Vagina (tissue), 2 donors: ENCODE measurements around the gene CPA1. TPM values are rescaled to one million over a fixed set of nuclear protein-coding genes. Genes with fewer than 3 reads are reported as not detected.
A peak's percentile ranks its signal among the peaks of the same experiment; 100 is the strongest.
"Not testable (repeated sequence)": the region's sequence is repeated elsewhere in the genome, so short reads cannot be mapped to it uniquely, and the experiment has no call there.

Experiments
- DNase-seq, 2 donors: peaks; one replicate each; pipeline ENCODE4 v3.0.0-alpha.2; 2017; ENCODE audit errors: extremely low spot score in 2 of 2
- H3K27ac ChIP-seq: fragments of 200-600 bp; sonication (generic); one replicate; pipeline ENCODE4 v1.5.1; 2019
- H3K27me3 ChIP-seq: fragments of 200-600 bp; sonication (generic); one replicate; pipeline ENCODE4 v1.5.1; 2019
- H3K36me3 ChIP-seq, 2 donors: fragments of 200-600 bp; sonication (generic); one replicate each; pipeline ENCODE4 v1.5.1; 2017 to 2019
- H3K4me1 ChIP-seq: fragments of 200-600 bp; sonication (generic); one replicate; pipeline ENCODE4 v1.5.1; 2019
- H3K4me3 ChIP-seq, 2 donors: fragments of 200-600 bp; sonication (generic); 1 replicate in 1 of 2; 2 replicates in 1 of 2; pipeline ENCODE4 v1.5.1; 2016 to 2019
- H3K9me3 ChIP-seq: fragments of 200-600 bp; sonication (generic); one replicate; pipeline ENCODE4 v1.5.1; 2019
- POLR2A ChIP-seq, 2 donors: fragments of 450-650 bp; IDR thresholded peaks; one replicate each; pipeline ENCODE4 v1.6.1; 2017; ENCODE audit warnings: antibody characterized with exemption in 2 of 2, mild to moderate bottlenecking in 2 of 2, moderate library complexity in 2 of 2
- POLR2AphosphoS5 ChIP-seq, 2 donors: sonication (generic); formaldehyde crosslinking; IDR thresholded peaks; one replicate each; pipeline ENCODE4 v1.9.0; 2017; ENCODE audit warnings: antibody characterized with exemption in 2 of 2, mild to moderate bottlenecking in 2 of 2, low read depth in 1 of 2; ENCODE audit not compliant: insufficient read depth in 1 of 2
- intact Hi-C: fragments of 100-400 bp; cut with DNase I; formaldehyde crosslinking; loops from one replicate; pipeline ENCODE4 v1.15.1; 2023
- total RNA-seq: library from RNA; depleted of rRNA; stranded (reverse); fragments of >200 nt; gene quantifications from one replicate; pipeline ENCODE4 v1.2.3, GENCODE V29; 2016
- TF ChIP-seq, protein P1 (sequence below), 3 experiments: fragments of 450-650 bp in 2 of 3; fragments of 200-600 bp in 1 of 3; sonication (generic) in 1 of 3; IDR thresholded peaks; one replicate each; pipeline ENCODE4 v1.5.1; 2017 to 2019; ENCODE audit warnings: antibody characterized with exemption in 3 of 3, mild to moderate bottlenecking in 2 of 3, moderate library complexity in 2 of 3

CPA1 gene
- total RNA-seq, 1 donor from 2014 or later: not detected

DNA sequence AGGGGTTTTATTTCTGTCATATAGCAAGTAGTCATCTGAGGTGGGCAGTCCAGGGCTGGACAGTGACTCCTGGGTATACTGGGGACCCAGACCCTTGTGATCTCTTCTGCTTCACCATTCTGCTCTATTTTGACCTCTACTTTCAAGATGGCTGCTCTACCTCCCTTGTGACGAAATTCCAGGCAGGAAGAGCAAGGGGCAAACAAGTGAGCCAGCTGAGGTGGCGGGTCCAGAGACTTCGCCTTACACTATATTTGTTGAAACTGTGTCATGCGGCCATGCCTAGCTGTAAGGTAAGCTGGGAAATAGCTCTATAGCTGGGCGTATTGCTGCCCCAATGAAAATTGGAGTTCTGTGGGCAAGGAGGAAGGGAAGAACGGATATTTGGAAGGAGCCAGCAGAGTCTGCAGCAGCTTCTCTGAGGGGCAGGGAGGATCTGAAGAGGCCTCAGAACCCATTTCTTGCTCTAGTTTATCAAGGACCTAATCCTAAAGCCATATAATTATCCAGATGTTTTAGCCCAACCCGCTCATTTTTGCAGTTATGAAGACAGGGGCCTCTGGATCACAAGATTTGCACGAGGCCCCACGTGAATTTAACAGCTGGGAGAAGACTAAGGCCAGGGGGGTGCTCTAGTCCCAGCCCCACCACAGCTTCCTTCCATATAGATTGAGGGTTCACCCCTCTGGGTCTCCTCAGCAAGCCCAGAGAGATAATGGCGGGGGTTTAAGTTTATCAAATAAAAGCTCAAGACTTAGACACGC, 7.7 kb upstream of the CPA1 start:
- intact Hi-C loops: no loop called here
- no peak for DNase-seq
- no peaks in the 10 kb centered on the region for H3K9me3 ChIP-seq
- peak overlapping the region; percentile 84 for H3K27ac ChIP-seq
- no peak for TF ChIP-seq POLR2AphosphoS5 (IDR thresholded peaks at IDR 0.05; ENCODE audit: insufficient read depth in 1 of 2, low read depth in 1 of 2)
- TF ChIP-seq POLR2A (IDR thresholded peaks at IDR 0.05): no peak
- TF ChIP-seq, protein P1, sequence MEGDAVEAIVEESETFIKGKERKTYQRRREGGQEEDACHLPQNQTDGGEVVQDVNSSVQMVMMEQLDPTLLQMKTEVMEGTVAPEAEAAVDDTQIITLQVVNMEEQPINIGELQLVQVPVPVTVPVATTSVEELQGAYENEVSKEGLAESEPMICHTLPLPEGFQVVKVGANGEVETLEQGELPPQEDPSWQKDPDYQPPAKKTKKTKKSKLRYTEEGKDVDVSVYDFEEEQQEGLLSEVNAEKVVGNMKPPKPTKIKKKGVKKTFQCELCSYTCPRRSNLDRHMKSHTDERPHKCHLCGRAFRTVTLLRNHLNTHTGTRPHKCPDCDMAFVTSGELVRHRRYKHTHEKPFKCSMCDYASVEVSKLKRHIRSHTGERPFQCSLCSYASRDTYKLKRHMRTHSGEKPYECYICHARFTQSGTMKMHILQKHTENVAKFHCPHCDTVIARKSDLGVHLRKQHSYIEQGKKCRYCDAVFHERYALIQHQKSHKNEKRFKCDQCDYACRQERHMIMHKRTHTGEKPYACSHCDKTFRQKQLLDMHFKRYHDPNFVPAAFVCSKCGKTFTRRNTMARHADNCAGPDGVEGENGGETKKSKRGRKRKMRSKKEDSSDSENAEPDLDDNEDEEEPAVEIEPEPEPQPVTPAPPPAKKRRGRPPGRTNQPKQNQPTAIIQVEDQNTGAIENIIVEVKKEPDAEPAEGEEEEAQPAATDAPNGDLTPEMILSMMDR (IDR thresholded peaks at IDR 0.05): no peak
- no peaks in the 10 kb centered on the region for H3K36me3 ChIP-seq
- no peak overlapping the region for H3K4me3 ChIP-seq
- H3K27me3 ChIP-seq: no peaks in the 10 kb centered on the region
- H3K4me1 ChIP-seq: peaks cover 53% of the 10 kb centered on the region

DNA sequence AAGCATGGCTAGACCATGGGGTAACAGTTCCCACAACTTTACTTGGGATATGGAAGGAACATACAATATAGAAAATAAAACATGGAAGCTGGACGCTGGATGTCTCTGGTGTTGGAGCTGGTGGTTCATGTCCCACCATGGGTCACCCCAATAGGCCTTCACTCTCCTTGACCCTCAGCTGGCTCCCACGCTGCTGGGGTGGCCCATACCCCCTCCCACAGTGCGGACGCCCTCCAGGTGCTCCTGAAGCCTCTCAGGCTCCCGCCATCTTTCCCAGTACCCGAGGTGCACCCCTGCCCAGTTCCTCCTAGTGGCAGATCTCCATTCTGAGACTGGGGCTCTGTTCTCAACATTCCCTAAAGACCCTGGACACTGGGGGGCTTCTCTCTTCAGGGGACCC, 5.8 kb upstream of the CPA1 start:
- no peaks in the 10 kb centered on the region for H3K27me3 ChIP-seq
- H3K9me3 ChIP-seq: no peaks in the 10 kb centered on the region
- peaks cover 44% of the 10 kb centered on the region for H3K4me1 ChIP-seq
- no peak for TF ChIP-seq POLR2AphosphoS5 (IDR thresholded peaks at IDR 0.05; ENCODE audit: insufficient read depth in 1 of 2, low read depth in 1 of 2)
- TF ChIP-seq POLR2A (IDR thresholded peaks at IDR 0.05): no peak
- TF ChIP-seq, protein P1 (IDR thresholded peaks at IDR 0.05): no peak
- DNase-seq: no peak
- peak overlapping the region; percentile 84 for H3K27ac ChIP-seq
- no peaks in the 10 kb centered on the region for H3K36me3 ChIP-seq
- intact Hi-C loops: no loop called here
- no peak overlapping the region for H3K4me3 ChIP-seq

DNA sequence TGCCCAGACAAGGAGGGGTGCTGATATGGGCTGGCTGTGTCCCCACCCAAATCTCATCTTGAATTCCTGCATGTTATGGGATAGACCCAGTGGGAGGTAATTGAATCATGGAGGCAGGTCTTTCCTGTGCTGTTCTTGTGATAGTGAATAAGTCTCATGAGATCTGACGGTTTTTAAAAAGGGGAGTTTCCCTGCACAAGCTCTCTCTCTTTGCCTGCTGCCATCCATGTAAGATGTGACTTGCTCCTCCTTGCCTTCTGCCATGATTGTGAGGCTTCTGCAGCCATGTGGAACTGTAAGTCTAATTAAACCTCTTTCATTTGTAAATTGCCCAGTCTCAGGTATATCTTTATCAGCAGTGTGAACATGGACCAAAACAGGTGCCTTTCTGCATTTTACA, 3.8 kb upstream of the CPA1 start:
- H3K27ac ChIP-seq, H3K9me3 ChIP-seq, H3K4me3 ChIP-seq, DNase-seq, H3K27me3 ChIP-seq, intact Hi-C loops, H3K36me3 ChIP-seq: not testable (repeated sequence)
- peaks cover 42% of the 10 kb centered on the region for H3K4me1 ChIP-seq

DNA sequence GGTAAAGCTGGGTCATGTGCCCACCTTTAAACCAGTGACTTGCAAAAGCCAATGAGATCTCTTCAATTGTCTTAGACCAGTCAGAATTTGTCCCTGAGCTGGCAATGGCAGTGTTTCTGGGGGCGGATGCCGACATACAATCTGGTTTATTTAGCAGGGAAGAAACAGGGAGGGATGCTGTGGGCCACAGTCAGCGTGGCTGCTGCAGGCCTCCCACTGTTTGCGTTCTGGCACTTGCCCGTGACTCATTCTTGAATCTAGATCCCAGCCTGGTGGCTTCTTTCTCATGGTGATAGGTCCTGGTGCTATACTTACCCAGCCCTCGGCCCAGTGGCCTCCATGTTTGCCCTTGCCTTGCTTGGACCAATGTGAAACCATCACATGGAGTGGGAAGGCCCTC, 3.1 kb upstream of the CPA1 start:
- Histone ChIP-seq H3K4me3 (no peak overlapping the region), H3K36me3 (no peaks in the 10 kb centered on the region), H3K27ac (no peak overlapping the region), H3K9me3 (no peaks in the 10 kb centered on the region), H3K27me3 (no peaks in the 10 kb centered on the region), H3K4me1 (peaks cover 37% of the 10 kb centered on the region)
- TF ChIP-seq POLR2A (IDR thresholded peaks at IDR 0.05) (no peak), POLR2AphosphoS5 (IDR thresholded peaks at IDR 0.05; ENCODE audit: insufficient read depth in 1 of 2, low read depth in 1 of 2) (no peak)
- TF ChIP-seq, protein P1 (IDR thresholded peaks at IDR 0.05): no peak
- DNase-seq: no peak
- intact Hi-C loops: no loop called here

DNA sequence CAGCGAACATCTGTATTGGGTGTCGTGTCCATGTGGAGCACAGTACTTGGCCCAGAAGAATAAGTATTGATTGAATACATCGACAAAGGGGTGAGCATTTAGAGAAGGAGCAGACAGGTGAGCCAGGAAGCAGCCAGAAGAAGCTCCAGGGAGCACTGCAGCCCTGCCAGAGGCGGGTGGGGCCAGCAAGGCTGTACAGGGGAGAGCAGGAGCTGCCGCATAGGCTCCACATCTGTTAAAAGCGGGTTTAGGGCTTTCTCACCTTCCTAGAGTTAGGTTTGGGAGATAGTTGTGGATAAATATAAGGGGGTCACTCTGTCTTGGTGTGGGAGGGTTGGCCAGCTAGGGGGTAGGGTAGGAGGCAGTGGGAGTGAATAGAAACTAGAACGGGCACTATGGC, 1.3 kb upstream of the CPA1 start:
- TF ChIP-seq POLR2A (IDR thresholded peaks at IDR 0.05): no peak
- TF ChIP-seq, protein P1 (IDR thresholded peaks at IDR 0.05): no peak
- TF ChIP-seq POLR2AphosphoS5 (IDR thresholded peaks at IDR 0.05; ENCODE audit: insufficient read depth in 1 of 2, low read depth in 1 of 2): no peak
- H3K36me3 ChIP-seq: no peaks in the 10 kb centered on the region
- peaks cover 19% of the 10 kb centered on the region for H3K4me1 ChIP-seq
- H3K27ac ChIP-seq: peak overlapping the region; percentile 19
- H3K9me3 ChIP-seq: no peaks in the 10 kb centered on the region
- no peak overlapping the region for H3K4me3 ChIP-seq
- DNase-seq: no peak
- H3K27me3 ChIP-seq: no peaks in the 10 kb centered on the region
- intact Hi-C loops: no loop called here
